HL-60 (cell line): Measurements from ENCODE around the gene MRPL33.

Source experiments
- CTCF ChIP-seq: IDR thresholded peaks from one replicate; pipeline ENCODE4 v1.5.1; 2011; ENCODE audit warnings: low read length, control low read depth, inconsistent platforms; ENCODE audit not compliant: insufficient read depth
- POLR2AphosphoS5 ChIP-seq: IDR thresholded peaks from 2 replicates; pipeline ENCODE4 v1.6.1; 2012; ENCODE audit warnings: low read depth

DNA sequence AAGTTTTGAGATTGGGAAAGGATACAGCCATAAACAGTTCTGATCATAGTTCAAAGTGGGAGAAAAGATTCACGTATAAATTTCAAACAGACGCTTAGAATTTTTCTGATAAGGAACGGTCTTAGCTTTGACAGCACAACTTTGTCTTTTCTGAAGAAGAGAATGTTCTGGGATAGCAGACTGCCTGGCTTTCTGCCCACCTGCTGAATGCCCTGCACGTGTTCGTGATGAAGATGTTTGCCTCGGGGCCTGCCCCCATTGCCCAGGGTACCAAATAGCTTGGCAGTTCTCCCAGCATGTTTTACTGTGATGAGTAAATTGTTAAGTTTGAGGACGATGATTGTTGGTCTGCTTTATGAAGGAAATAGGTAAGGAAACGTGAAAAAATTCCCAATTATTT lies 4.6 kb downstream of the MRPL33 start:
- TF ChIP-seq POLR2AphosphoS5: no peak
- TF ChIP-seq CTCF: no peak
